ENCODE results near the gene COL4A6.

COL4A6 gene

DNA sequence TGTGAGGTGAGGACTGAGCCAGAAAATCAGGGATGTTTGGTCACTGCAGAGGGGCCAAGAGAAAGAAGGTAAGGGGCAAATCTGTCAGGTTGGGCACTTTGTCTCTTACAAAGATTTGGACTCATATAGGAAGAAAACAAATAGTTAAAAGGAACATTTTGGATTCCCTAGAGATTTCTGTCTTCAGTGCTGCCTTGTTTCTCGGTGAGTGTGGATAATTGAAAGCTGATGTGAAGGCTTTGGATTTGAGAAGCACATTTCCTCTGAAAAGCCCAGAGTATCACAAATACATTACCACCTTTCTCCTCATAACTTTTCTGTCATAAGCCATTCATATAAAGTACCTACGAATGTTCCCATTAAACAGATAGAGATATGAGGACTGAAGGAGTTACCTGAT, 239.2 kb downstream of the COL4A6 start:
- no peak for DNase-seq

DNA sequence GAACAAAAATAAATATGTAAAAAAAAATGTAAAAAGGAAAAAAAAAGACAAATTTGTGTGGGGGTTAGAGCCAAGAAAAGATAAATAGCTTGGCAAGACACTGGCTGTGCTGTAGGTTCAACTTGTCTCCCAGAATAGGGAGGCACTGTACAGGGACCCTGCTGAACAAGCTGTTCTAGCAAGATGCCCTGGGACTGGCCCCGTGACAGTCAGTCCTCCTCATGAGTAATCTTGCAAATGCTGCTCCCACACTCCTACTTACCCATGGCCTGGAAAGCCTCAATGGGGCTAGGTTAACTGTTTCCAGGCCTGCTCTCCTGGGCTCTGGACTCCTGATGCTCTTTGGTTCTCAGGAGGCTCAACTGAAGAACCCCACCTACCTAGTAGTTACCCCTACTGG, 239.8 kb downstream of the COL4A6 start:
- DNase-seq, result no peak

DNA sequence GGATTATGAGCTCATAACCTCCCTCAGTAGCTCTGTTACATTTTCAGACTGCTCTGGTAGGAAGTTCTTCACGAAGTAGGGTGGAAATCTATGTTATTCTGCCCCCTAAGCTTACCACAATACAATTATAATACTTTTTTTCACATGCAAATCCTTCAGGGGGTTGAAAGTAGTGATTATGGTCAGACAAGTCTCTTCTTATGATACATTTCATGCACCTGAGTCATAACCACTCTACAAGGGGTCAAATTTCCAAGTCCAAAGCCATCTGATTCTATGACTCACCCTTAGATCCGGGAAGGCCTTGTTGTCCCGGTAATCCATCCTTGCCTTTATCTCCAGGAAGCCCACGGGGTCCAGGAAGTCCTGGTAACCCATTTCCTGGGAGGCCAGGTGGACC, 251.4 kb downstream of the COL4A6 start:
- no peak for DNase-seq

DNA sequence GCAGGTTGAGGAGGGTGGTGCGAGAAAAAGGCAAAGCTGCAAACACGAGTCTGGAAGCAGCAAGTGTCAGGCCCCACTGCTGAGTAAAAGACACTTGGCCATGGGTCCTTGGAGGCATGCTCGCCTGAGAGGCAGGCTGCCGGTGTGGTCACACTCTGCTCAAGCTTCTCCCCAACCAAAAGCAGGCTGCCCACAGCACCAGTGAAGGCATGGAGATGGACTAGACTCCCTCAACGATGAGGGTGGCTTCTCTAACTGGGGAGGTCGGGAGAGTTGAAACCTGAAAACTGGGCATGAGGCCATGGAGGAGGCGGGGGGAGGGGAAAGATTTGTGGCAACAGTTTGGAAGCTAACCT, 260.1 kb downstream of the COL4A6 start:
- no peak for DNase-seq

DNA sequence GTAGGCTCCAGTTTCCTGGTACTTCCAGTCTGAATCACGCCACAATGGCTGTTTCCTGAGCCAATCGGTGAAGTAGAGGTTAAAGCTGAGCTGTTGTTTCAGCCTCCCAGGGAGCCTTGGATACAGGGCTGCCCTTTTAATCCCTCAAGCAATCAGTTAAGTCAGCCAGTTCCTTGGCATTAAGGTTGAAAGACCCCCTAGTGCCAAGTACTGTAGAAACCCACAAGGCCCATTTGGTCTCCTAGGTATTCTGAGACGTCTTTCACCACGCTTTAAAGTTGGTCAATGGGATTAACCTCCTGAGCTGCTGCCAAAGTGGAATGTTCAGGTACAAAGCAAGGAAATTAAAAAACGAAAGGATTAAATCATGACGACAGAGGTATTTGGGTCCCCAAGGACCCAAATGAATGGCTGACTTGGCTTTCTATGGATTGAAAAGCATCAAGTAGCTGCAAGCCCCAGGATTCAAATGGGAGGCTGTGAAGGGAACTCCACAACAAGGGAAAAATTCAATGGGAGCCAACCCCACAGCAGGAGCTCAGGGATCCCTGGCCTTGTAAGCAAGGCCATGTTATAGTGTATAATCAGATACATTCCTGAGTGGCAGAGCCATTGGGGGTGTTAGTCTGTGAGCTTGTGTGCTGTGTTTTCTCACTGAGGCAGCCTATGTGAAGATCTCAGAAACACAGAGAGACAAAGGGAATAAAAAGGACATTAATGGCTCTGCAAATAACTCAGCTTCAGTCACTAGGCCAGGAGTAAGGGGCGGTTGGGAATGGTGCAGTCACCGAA, 260.7 kb downstream of the COL4A6 start:
- no peak for DNase-seq

DNA sequence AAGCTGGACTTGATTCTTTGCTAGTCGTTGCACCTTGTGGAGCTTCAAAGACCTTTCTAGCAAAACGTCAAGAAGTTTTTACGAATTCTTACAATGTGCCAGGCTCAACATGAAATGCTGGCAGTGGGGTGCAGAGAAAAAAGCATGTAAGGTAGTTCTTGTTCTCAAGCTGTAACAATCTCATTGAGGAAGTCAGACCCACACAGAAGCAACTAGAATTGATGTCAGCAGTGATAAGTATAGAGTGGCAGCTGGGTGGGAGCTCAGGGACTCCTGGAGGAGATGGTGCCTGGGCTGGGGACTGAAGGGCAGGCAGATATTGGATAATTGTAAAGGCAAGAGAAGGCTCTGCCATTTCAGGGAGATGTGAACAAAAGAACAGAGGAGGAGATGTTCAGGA, 264.3 kb downstream of the COL4A6 start:
- no peak for DNase-seq

DNA sequence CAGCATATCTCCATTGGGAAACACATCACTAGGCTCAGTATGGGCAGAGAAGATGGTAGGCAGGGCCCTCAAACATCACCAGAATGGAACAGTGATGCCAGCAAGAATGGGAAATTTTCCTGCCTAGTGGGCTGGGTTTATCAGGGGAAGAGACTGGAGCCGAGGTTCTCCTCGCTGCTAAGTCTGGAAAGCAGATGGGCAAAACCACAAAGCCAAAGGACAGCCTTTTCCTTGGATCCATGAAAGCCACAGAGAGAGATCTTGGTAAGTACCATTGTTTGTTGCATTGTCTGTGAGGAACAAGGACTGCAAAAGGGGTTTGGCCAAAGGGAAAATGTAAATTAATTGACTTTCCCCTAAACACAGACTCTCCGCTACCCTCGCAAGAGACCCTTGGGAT, 266.6 kb downstream of the COL4A6 start:
- no peak for DNase-seq

DNA sequence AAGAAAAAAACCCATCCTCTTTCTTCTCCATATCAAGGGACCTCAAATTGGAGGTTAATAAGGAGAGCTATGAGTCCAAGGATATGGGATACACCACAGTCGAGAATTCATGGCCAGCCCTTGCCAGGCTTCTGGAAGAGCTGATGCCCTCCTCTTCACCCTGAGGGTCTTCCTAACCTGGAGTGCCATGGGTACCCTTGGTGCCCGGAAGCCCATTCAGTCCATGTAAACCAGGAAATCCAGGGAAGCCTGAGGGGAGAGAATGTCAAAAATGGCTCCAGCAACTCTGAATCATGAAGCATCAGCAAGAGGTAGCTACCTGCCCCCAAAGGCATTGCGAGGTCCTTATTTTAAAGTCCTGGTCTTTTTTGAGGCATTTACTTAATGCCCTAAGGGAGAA, 268.5 kb downstream of the COL4A6 start:
- DNase-seq, result no peak

DNA sequence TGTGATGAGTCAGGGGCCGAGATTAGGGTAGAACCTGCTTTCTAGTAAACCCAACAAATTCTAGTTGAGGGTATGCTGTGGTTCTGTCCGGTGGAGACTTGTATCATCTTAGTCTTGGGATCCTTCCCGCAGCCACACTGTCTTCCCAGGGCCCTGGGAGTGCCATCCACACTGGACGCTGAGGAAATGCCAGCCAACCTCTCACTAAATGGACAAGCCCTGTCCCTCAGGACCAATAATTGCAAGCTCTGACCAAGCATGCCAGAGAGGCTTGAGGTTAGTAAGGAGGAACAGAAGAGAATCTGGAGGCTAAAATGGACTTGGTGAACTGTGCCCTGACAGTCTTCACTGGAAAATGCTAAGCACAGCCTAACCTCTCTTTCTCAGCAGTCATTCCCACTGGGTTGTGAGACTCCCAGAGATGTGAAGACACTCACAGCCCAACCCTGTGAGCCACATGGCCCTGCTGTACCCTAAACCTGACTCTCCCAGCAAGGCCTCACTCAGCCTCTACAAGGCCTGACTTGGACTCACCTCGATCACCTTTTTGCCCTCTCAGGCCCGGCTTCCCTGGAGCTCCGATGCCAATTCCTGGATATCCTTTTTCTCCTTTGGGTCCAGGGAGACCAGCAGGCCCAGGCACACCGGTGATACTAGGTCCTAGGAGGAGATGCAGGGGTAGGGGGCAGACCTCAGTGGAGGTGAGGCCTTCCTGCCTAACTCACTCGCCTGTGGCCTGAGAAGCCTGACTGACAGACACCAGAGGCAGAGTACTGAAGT, 269.1 kb downstream of the COL4A6 start:
- DNase-seq, result no peak

DNA sequence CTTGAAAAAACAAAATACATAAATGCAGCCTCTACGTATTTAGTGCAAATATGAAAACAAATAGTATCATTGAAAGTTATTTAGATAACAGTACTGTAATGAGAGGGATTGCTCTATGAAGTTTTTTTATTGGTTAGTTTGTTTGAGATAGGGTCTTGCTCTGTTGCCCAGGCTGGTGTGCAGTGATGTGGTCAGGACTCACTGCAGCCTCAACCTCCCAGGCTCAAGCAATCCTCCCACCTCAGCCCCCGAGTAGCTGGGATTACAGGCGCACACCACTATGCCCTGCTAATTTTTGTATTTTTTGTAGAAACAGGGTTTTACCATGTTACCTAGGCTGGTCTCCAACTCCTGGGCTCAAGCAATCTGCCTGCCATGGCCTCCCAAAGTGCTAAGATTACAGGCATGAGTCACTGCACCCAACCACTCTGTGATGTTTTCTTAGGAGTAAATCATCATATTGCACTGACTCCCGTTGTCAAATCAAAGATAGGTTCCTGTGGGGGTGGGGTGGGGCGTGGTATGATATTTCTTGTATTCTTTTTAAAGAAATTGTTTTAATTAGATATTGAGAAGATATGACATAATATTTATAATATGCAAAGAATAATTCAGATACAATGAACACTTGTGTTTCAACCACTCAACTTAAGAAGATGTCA, 270.9 kb downstream of the COL4A6 start:
- DNase-seq, result no peak

DNA sequence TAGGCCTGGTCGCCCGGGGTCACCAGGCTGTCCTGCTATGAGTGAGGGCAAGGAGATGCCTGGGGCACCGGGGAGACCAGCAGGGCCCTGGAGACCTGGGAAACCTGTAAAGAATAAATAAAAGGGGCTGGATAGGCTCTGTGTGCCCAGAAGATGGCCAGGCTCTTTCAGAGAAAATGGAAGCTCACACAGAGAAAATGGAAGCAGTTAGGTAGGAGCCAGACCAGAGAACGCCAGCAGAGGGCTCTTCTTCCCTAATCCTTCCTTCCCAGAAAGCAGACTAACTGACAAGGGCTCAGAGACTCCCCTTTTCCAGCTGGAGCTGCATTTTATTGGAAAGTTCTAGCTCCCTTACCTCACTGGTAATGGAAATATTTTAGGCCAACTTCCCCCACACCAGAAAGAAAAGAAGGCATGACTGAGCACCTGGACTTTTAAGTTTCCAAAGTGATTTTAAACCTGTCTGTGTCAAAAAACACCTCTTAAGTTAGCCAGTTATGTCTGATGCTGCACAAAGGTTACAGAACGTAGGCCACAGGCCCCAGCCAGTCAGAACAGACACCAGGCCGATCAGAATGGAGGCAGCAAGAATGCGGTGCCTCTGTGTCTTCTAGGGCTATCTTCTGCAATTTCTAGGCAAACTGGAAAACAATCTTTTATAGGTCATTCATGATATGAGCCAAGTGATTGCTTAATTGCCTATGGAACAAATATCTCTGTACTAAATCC, 272.7 kb downstream of the COL4A6 start:
- DNase-seq, result no peak

DNA sequence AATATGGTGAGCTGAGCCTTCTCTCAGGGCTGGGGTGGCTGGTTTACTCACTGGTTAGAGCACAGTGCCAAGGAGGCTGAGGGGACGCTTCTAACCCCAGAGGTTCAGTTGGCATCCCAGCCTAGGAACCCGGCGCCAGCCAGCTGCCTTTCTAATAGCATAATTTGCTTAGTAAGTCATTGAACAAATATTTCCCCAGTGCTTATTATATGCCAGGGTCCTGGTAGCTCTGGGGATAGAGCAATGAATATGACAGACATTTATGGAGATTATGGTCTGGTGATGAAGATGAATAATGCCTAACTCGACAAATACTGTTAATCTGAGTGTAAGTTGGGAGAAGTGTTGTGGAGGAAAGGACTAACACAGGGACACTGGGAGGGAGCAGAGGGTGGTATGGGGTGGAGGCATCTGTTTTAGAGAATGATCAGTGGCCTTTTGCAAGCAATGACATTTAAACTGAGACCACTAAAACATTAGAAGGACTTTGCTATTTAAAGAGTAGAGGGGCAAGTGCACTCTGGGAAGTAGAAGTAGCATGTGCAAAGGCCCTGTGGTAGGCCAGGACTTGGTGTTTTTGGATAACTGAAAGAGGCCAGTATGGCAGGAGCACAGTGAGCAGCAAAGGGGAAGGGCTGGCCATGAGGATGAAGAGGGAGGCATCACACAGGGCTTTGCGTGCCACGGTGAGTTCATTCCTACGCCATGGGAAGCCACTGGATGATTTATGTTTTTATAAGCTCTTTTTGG, 274.7 kb downstream of the COL4A6 start:
- no peak for DNase-seq

DNA sequence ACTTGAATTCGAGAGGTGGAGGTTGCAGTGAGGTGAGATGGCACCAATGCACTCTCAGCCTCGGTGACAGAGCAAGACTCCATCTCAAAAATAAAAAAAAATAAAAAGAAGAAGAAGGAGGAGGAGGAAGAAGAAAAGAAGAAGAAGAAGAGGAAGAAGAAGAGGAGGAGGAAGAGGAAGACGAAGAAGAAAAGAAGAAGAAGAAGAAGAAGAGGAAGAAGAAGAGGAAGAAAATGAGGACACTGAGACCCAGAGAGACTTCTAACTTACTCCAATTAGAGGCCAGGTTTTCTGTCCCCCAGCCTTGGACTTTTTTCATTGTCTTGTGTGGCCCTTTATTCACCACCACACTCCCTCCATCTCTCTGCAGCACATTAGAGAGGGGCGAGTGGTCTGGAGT, 276.0 kb downstream of the COL4A6 start:
- DNase-seq, result no peak

DNA sequence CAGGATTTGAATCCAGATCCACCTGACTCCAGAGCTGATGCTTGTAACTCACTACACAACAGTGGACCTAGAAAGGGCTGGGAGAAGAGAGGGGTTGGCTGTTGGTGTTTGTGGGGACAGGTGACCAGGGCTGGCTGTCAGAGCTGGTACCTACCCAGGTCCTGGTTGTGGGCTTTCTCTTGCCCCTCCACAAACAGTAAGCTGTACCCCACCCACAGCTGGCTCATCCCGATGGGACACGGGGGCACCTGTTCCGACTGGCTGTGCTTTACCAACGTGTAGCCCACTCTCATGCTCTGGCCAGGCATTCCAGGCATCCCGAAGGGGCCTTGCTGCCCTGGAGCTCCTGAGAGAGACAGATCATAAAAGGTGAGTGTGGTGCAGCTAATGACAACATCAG, 277.9 kb downstream of the COL4A6 start:
- no peak for DNase-seq

DNA sequence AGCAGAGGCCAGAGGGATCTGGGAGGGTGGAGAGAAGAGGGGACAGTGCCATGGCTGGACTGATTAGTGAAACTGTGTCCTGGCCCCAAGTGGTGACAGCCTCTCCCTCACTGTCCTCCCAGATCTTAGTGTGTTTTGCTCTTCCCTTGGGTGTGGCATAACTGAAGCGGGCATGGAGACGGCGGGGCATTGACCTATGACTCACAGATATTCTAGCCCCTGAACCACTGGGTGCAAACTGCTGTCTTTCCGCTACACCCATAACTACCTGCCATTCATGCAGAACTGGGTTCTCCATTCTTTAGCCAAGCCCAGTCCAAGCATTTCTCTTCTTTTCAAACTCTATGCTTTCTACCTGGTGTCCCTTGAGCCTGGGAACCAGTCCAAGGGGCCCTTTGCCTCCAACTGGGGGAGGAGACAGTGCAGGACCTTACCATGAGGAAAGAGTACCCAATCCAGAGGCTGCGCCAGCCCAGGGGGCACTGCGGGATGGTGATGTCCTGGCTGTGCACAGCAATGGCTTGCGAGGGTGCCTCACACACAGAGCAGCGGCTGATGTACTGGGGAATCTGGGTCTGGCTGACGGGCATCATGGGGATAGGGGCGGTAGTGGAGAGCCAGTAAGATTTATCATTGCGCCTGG, 279.1 kb downstream of the COL4A6 start:
- DNase-seq, result no peak

DNA sequence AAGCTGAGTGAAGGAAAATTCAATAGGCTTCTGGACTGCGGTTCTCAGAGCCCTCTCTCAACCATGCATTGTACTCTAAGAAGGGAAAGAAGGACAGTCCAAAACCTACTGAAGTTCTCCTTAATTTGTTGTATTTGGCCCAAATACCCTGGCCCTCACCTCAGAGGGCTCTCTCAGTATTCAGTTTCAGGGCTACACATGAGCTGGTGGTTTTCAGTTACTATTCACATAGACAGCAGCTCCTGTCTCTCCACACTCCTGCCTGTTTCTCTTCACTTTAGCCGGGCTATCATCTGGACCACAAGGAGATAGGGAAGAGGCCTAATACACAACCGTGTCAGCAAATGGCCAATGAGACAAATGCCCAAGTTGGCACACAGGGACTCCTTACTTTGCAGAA, 280.6 kb downstream of the COL4A6 start:
- DNase-seq, result no peak

DNA sequence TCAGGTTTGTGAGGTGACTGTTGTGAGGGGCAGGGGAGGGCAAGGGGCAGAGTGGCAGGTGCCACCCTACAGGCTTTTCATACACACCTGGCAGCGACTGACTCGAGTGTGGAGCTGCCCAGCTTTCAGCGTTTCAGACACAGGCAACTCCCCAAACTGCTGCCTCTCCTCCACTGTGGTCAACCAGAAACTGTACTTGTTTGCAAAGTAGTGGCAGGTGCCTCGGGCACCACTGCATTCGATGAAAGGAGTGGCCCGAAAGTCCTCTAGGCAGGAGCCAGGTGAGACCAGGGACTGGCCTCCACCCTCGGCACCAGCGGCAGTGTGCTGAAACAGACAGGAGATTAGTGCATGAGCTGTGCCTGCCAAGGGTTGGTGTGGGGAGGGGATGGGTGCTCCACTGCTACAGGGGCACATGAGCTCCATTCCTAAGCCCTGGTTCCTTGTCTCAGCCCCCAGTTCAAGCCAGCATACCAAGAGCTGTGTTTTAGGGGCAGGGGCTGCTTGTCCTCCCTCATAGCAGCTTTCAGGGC, 281.2 kb downstream of the COL4A6 start:
- no peak for DNase-seq

DNA sequence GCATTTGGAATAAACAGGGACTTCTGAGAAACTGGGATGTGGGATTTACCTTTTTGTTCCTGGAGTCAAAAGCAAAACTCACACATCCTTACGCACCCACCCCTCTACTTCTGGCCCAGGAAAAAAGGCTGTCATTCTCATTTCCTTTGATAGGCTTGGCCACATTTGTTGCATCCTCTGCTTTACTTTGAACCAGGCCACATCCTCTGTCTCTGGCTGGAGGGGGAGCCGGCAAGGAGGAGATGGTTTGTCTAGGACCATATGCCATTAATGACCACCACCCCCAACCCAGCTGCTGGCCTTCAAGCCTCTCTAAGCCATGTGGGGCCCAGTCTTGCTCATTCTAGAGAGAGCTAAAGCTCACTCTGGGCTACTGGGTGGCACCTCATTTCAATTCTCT, 282.1 kb downstream of the COL4A6 start:
- no peak for DNase-seq

DNA sequence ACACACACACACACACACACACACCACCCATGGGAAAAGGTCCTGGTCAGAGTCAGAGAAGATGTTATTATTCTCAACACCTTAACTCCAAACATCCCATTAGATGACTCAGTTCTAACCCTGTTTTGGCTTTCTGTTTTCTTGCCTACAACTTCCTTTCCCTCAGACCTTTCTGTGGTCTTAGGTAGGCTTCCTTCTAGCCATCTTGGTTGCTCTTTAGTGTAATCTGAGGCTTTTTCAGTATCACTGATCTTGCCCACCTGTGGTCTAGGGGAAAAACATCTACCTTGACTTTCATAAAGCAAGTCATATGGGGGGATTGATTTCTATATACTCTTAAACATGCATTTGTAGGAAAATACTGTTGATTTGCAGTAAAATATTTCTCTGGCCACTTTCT, 289.7 kb downstream of the COL4A6 start:
- no peak for DNase-seq

DNA sequence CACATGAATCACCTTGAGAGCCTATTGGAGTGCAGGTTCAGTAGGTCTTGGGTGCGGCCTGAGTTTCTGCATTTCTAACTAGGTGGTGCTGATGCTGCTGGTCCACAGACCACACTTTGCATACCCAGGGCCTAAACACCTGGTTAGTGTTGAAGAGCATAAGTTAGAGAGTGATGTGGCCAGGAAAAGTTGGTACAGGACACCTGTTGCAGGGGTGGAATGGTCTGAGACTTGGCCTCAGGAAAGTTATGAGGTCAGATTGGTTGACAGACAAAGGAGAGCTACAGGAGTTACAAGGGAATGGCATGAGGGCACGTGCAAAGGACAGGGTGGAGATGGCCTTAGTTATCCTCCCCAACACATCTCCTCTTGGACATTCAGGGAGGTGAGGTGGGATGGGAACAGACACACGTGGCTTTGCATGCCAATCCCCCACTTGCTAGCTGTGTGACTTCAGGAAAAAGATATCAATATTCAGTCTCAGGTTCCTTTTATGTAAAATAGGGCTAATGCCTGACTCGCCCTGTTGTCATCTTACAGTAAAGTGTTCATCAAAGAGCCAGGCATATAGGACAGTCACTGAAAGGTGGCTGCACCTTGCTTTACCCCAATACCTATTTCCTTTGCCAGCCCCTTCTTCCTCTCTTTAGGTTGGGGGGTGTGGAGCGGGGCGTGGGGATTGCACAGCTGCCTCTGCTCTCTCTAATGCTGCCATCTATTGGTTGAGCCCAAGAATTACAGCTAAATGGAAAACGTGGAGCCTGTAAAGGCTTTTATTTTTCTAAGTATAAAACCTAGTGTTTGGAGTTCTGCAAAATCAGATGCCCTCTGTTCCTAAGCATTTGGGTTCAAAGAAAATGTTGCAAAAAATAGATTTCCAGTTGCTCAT, 299.2 kb downstream of the COL4A6 start:
- DNase-seq, result no peak

DNA sequence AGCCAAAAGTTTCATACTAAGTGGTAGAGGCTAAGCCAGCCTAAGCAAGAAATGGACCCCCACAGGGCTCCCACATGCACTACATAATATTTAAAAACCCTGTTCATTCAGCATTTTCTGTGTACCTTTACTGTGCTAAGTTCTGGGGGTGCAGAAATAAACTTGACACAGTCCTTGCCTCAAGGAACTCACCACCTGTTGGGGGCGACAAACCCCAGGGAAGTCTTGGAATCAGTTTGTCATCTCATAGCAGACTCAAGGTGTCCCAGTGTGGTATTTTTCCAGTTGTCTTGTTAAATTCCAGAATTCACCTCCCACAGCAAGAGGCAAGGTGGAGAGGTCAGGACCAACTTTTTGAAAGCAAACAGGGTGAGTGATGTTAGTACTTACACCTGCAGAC, 303.5 kb downstream of the COL4A6 start:
- no peak for DNase-seq

Measured in CD4-positive, alpha-beta T cell treated with Interferon gamma for 1 hour (primary cell).